DND-41 (cell line): ENCODE data around the gene MXI1.

Source experiments
- CTCF ChIP-seq: IDR thresholded peaks from 2 replicates; pipeline ENCODE4 v1.5.1; 2012; ENCODE audit warnings: borderline replicate concordance, low read length, moderate library complexity, mild to moderate bottlenecking; ENCODE audit not compliant: poor library complexity, severe bottlenecking; ENCODE audit errors: extremely low read depth
- EZH2 ChIP-seq: IDR thresholded peaks from 3 replicates; pipeline ENCODE4 v1.6.1; 2012; ENCODE audit warnings: borderline replicate concordance, low read depth, mild to moderate bottlenecking, moderate library complexity, low read length, inconsistent platforms; ENCODE audit not compliant: severe bottlenecking

GRCh38 chr10:110221044-110221720 lies 13.8 kb downstream of the MXI1 start:
- TF ChIP-seq CTCF = no peak
- no peak for TF ChIP-seq EZH2
